NCI-H1048 (cell line): ENCODE data around the gene ZEB2.

Experiments
- DNase-seq: peaks from one replicate; lab custom pipeline; 2025; lab: John Stamatoyannopoulos, UW

The ZEB2 gene

GRCh38 chr2:144528108-144528507 is 8.2 kb upstream of the ZEB2 start:
- no peak for DNase-seq

GRCh38 chr2:144526831-144527230 is 6.9 kb upstream of the ZEB2 start:
- DNase-seq: no peak

- no peak for DNase-seq
These were observed 4.4 kb upstream of the ZEB2 start for GRCh38 chr2:144524118-144525009.

- DNase-seq: no peak
These were observed 3.7 kb upstream of the ZEB2 start for GRCh38 chr2:144523596-144524117.

GRCh38 chr2:144522897-144523595 is 3.1 kb upstream of the ZEB2 start:
- no peak for DNase-seq

GRCh38 chr2:144522176-144522896 is 2.4 kb upstream of the ZEB2 start:
- no peak for DNase-seq

- DNase-seq: no peak
These were observed 1.8 kb upstream of the ZEB2 start for GRCh38 chr2:144521686-144522085.

GRCh38 chr2:144520756-144521487 is 1.0 kb upstream of the ZEB2 start:
- peak; percentile 7 for DNase-seq

- no peak for DNase-seq
These were observed 354 bp downstream of the ZEB2 start for GRCh38 chr2:144519597-144519933.

GRCh38 chr2:144518748-144519596 is 947 bp downstream of the ZEB2 start:
- DNase-seq: no peak

GRCh38 chr2:144517866-144518747 is 1.8 kb downstream of the ZEB2 start:
- DNase-seq: no peak

- no peak for DNase-seq
These were observed 2.7 kb downstream of the ZEB2 start for GRCh38 chr2:144516981-144517865.

GRCh38 chr2:144516411-144516980 is 3.4 kb downstream of the ZEB2 start:
- no peak for DNase-seq

- DNase-seq: peak; percentile 10
These were observed 4.1 kb downstream of the ZEB2 start for GRCh38 chr2:144515696-144516410.

GRCh38 chr2:144515099-144515695 is 4.7 kb downstream of the ZEB2 start:
- DNase-seq: no peak

GRCh38 chr2:144514616-144515091 is 5.3 kb downstream of the ZEB2 start:
- DNase-seq: no peak

- DNase-seq: no peak
These were observed 6.4 kb downstream of the ZEB2 start for GRCh38 chr2:144513388-144514101.
